HepG2 (cell line): ENCODE data around the gene SUSD2. TPM values are rescaled to one million over a fixed set of nuclear protein-coding genes. Genes with fewer than 3 reads are reported as not detected.

ENCODE experiments used
- ATAC-seq: fragments of 200-7000 bp; cut with Tn5 transposase; 3 replicates; pipeline ENCODE4 v1.9.1; 2020; ENCODE audit warnings: mild to moderate bottlenecking, moderate library complexity
- BruUV-seq: library from RNA; stranded (reverse); fragments of 400-500 nt; replicated peaks from 2 replicates; lab custom pipeline; 2021; lab: Mats Ljungman, UMichigan
- CTCF ChIA-PET: fragments of 300-600 bp; formaldehyde crosslinking; extraction: SDS; loops from one replicate; lab custom pipeline; 2021; ENCODE audit warnings: low total read pairs, inconsistent platforms, low intra/inter-chr PET ratio; lab: Yijun Ruan, JAX
- POLR2A ChIA-PET: fragments of 350-600 bp; sonication (Branson Sonifier 250); formaldehyde crosslinking; loops from one replicate; lab custom pipeline; 2020; ENCODE audit warnings: antibody characterized with exemption, inconsistent platforms; lab: Yijun Ruan, JAX
- DNase-seq: peaks from one replicate; pipeline ENCODE4 v3.0.0-alpha.2; 2015; ENCODE audit warnings: low spot score
- FAIRE-seq: peaks from 3 replicates; lab custom pipeline; 2011; peaks lifted over from hg19 to GRCh38; lab: Jason Lieb, UNC
- H2AFZ ChIP-seq: one replicate; pipeline ENCODE4 v1.6.1; 2011; ENCODE audit warnings: low read length, inconsistent platforms
- H3K27ac ChIP-seq: fragments of 300-600 bp; 3 replicates; pipeline ENCODE4 v1.8.0; 2011; ENCODE audit warnings: mixed run types, mild to moderate bottlenecking, mixed read lengths, low read length, inconsistent platforms; ENCODE audit not compliant: insufficient read depth; ENCODE audit errors: extremely low read length
- H3K27me3 ChIP-seq, 2 experiments: fragments of 200-600 bp in 1 of 2; 2 replicates in 1 of 2; 3 replicates in 1 of 2; pipeline versions ENCODE4 v1.6.0 to v1.8.0; 2011; ENCODE audit warnings: low read length in 2 of 2, mild to moderate bottlenecking in 2 of 2, moderate library complexity in 2 of 2, inconsistent platforms in 1 of 2; ENCODE audit not compliant: insufficient read depth in 2 of 2, control insufficient read depth in 1 of 2
- H3K36me3 ChIP-seq, 2 experiments: fragments of 200-600 bp in 1 of 2; replicated peaks in 1 of 2; 2 replicates in 1 of 2; 3 replicates in 1 of 2; pipeline versions ENCODE4 v1.5.1 to v1.8.0; 2011; ENCODE audit warnings: low read length in 2 of 2, inconsistent platforms in 1 of 2; ENCODE audit not compliant: insufficient read depth in 2 of 2, control insufficient read depth in 1 of 2
- H3K4me1 ChIP-seq: 2 replicates; pipeline ENCODE4 v1.5.1; 2012; ENCODE audit warnings: low read length, inconsistent platforms; ENCODE audit not compliant: insufficient read depth
- H3K4me2 ChIP-seq: 2 replicates; pipeline ENCODE4 v1.6.0; 2011; ENCODE audit warnings: low read depth, low read length, inconsistent platforms
- H3K4me3 ChIP-seq, 3 experiments: fragments of 200-600 bp in 1 of 3; sonication (generic), shearing (Covaris generic) in 1 of 3; replicated peaks in 1 of 3; 2 replicates each; pipeline ENCODE4 v1.5.1; 2011 to 2016; ENCODE audit warnings: low read length in 3 of 3, inconsistent platforms in 2 of 3, low read depth in 2 of 3, mild to moderate bottlenecking in 2 of 3, control low read depth in 1 of 3, mixed read lengths in 1 of 3; ENCODE audit not compliant: insufficient read depth in 1 of 3
- H3K79me2 ChIP-seq: one replicate; pipeline ENCODE4 v1.6.1; 2011; ENCODE audit warnings: low read length, inconsistent platforms; ENCODE audit not compliant: insufficient read depth
- H3K9ac ChIP-seq: 2 replicates; pipeline ENCODE4 v1.6.0; 2011; ENCODE audit warnings: mild to moderate bottlenecking, low read depth, low read length, inconsistent platforms; ENCODE audit not compliant: insufficient read depth
- H3K9me3 ChIP-seq: 2 replicates; pipeline ENCODE4 v1.5.1; 2012; ENCODE audit warnings: mild to moderate bottlenecking, low read length
- H4K20me1 ChIP-seq: 2 replicates; pipeline ENCODE4 v1.6.0; 2011; ENCODE audit warnings: inconsistent platforms, mild to moderate bottlenecking, low read length, moderate library complexity; ENCODE audit not compliant: insufficient read depth
- CAMTA2 ChIP-seq: sonication (generic); formaldehyde crosslinking; IDR thresholded peaks from 2 replicates; pipeline ENCODE4 v1.4.0; 2020; ENCODE audit warnings: mild to moderate bottlenecking, missing genetic modification reagents, borderline replicate concordance
- CREB3 ChIP-seq: sonication (generic); formaldehyde crosslinking; IDR thresholded peaks from 2 replicates; pipeline ENCODE4 v1.5.0; 2020; ENCODE audit warnings: missing genetic modification reagents
- DPF2 ChIP-seq: sonication (generic); formaldehyde crosslinking; IDR thresholded peaks from 2 replicates; pipeline ENCODE4 v1.4.0; 2020; ENCODE audit warnings: mild to moderate bottlenecking, low read depth, missing genetic modification reagents, borderline replicate concordance
- IRF9 ChIP-seq: sonication (generic); formaldehyde crosslinking; IDR thresholded peaks from 2 replicates; pipeline ENCODE4 v1.8.0; 2022; ENCODE audit warnings: missing genetic modification reagents, mild to moderate bottlenecking, borderline replicate concordance
- KDM5B ChIP-seq: sonication (generic); formaldehyde crosslinking; IDR thresholded peaks from 2 replicates; pipeline ENCODE4 v1.4.0; 2020; ENCODE audit warnings: missing genetic modification reagents, mild to moderate bottlenecking, borderline replicate concordance
- KLF11 ChIP-seq: IDR thresholded peaks from 2 replicates; pipeline ENCODE4 v1.6.1; 2016; ENCODE audit warnings: missing compliant biosample characterization
- NONO ChIP-seq, 2 experiments: fragments of 450-650 bp in 1 of 2; sonication (generic) in 1 of 2; formaldehyde crosslinking in 1 of 2; IDR thresholded peaks in 1 of 2; conservative IDR thresholded peaks in 1 of 2; 2 replicates each; pipeline versions ENCODE4 v1.6.1 to v1.8.0; 2017 to 2022; ENCODE audit warnings: mild to moderate bottlenecking in 1 of 2, missing genetic modification reagents in 1 of 2, moderate library complexity in 1 of 2
- PAXIP1 ChIP-seq: sonication (generic); formaldehyde crosslinking; conservative IDR thresholded peaks from 2 replicates; pipeline ENCODE4 v1.4.0; 2020; ENCODE audit warnings: mild to moderate bottlenecking, missing genetic modification reagents, moderate library complexity
- RXRB ChIP-seq: IDR thresholded peaks from 2 replicates; pipeline ENCODE4 v1.6.1; 2016; ENCODE audit warnings: borderline replicate concordance, missing genetic modification reagents, missing compliant biosample characterization
- SKI ChIP-seq: fragments of 450-650 bp; IDR thresholded peaks from one replicate; pipeline ENCODE4 v1.6.1; 2018; ENCODE audit warnings: mild to moderate bottlenecking; ENCODE audit not compliant: partially characterized antibody
- TFDP1 ChIP-seq: IDR thresholded peaks from 2 replicates; pipeline ENCODE4 v1.6.1; 2016; ENCODE audit warnings: missing compliant biosample characterization, missing genetic modification reagents, borderline replicate concordance
- ZNF333 ChIP-seq: sonication (generic); formaldehyde crosslinking; IDR thresholded peaks from 2 replicates; pipeline ENCODE4 v1.4.0; 2020; ENCODE audit warnings: mild to moderate bottlenecking, missing genetic modification reagents, borderline replicate concordance
- ZNF556 ChIP-seq: sonication (generic); formaldehyde crosslinking; IDR thresholded peaks from 2 replicates; pipeline ENCODE4 v1.4.0; 2020; ENCODE audit warnings: mild to moderate bottlenecking, missing genetic modification reagents, borderline replicate concordance
- ZNF567 ChIP-seq: sonication (generic); formaldehyde crosslinking; IDR thresholded peaks from 2 replicates; pipeline ENCODE4 v1.8.1; 2023; ENCODE audit warnings: mild to moderate bottlenecking, missing genetic modification reagents, borderline replicate concordance
- ZNF746 ChIP-seq: sonication (generic); formaldehyde crosslinking; IDR thresholded peaks from 2 replicates; pipeline ENCODE4 v1.8.0; 2022; ENCODE audit warnings: mild to moderate bottlenecking, missing genetic modification reagents
- ZNF777 ChIP-seq: sonication (generic); formaldehyde crosslinking; IDR thresholded peaks from 2 replicates; pipeline ENCODE4 v1.4.0; 2020; ENCODE audit warnings: missing genetic modification reagents
- ZNF788 ChIP-seq: sonication (generic); formaldehyde crosslinking; IDR thresholded peaks from 2 replicates; pipeline ENCODE4 v1.5.0; 2020; ENCODE audit warnings: mild to moderate bottlenecking, missing genetic modification reagents, borderline replicate concordance
- ZSCAN29 ChIP-seq: sonication (generic); formaldehyde crosslinking; conservative IDR thresholded peaks from 2 replicates; pipeline ENCODE4 v1.4.0; 2020; ENCODE audit warnings: mild to moderate bottlenecking, missing genetic modification reagents
- WGBS: methylation state at CpG from one replicate; pipeline ENCODE4 v1.1.6; 2017; ENCODE audit warnings: low lambda C conversion rate; 5-methylcytosine and 5-hydroxymethylcytosine counted together
- in situ Hi-C: cut with HindIII; loops from 2 replicates; pipeline ENCODE4 v1.10.0; 2017; ENCODE audit warnings: low pct_unique_long_range_greater_than_20kb; ENCODE audit not compliant: extremely low pct_ligation_motif_present
- intact Hi-C: fragments of 100-400 bp; cut with micrococcal nuclease; formaldehyde crosslinking; loops from one replicate; pipeline ENCODE4 v1.10.0; 2022; ENCODE audit not compliant: unreplicated experiment
- polyA plus RNA-seq, 8 experiments: library from polyadenylated mRNA; depleted of rRNA in 3 of 8; stranded (reverse) in 7 of 8; unstranded in 1 of 8; fragments of >200 nt; fragmentation: Illumina TruSeq in 4 of 8; extraction: Trizol in 4 of 8; gene quantifications; 2 replicates each; pipeline versions ENCODE4 v1.2.1 to v1.2.3, GENCODE V29; 2011 to 2016; ENCODE audit warnings: low read depth in 4 of 8, missing spikeins in 1 of 8, mixed read lengths in 1 of 8; ENCODE audit not compliant: insufficient read depth in 1 of 8
- total RNA-seq, 5 experiments: library from RNA; depleted of rRNA; stranded (reverse); fragments of >200 nt; fragmentation: Illumina TruSeq; extraction: Trizol; gene quantifications; 2 replicates each; pipeline ENCODE4 v1.2.3, GENCODE V29; 2016; ENCODE audit warnings: low read depth in 1 of 5

The SUSD2 gene
- total and polyA plus RNA-seq, 2 of the 13 experiments (the other 11 are each of a cell fraction or from before 2014, with no cell fraction given), result 2.1 to 11.0 TPM

- in situ Hi-C loops (no loop called here), intact Hi-C loops (loop anchor here (10.0 kb wide), 1 partner anchor 46 kb away; no protein-coding TSS in a partner anchor)
- no peaks in the 10 kb centered on the region for H3K9me3 ChIP-seq
- no peak overlapping the region for H3K9ac ChIP-seq
- BruUV-seq, result no TSS peak
- no peak overlapping the region for H3K27ac ChIP-seq
- WGBS, result 79% methylated on average over 3 of the region's 3 CpGs
- no peak overlapping the region for H2AFZ ChIP-seq
- no peak for TF ChIP-seq ZNF777
- no peak for TF ChIP-seq CREB3 (CRISPR knock-in tag)
- TF ChIP-seq TFDP1 (CRISPR knock-in tag), result no peak
- no peak for TF ChIP-seq DPF2 (CRISPR knock-in tag)
- TF ChIP-seq CAMTA2 (CRISPR knock-in tag), result no peak
- no peak for TF ChIP-seq NONO (IDR thresholded peaks at IDR 0.05)
- no peak for TF ChIP-seq NONO (CRISPR knock-in tag; conservative IDR thresholded peaks at IDR 0.05)
- TF ChIP-seq ZNF746 (CRISPR knock-in tag), result no peak
- TF ChIP-seq RXRB (CRISPR knock-in tag), result no peak
- TF ChIP-seq ZNF567 (CRISPR knock-in tag), result no peak
- TF ChIP-seq ZNF556 (CRISPR knock-in tag), result no peak
- TF ChIP-seq ZNF333 (CRISPR knock-in tag), result no peak
- no peak for TF ChIP-seq KDM5B (CRISPR knock-in tag)
- TF ChIP-seq ZSCAN29 (CRISPR knock-in tag), result no peak
- TF ChIP-seq IRF9 (CRISPR knock-in tag), result no peak
- TF ChIP-seq ZNF788 (CRISPR knock-in tag), result no peak
- TF ChIP-seq PAXIP1, result no peak
- no peak for TF ChIP-seq SKI
- no peak for TF ChIP-seq KLF11 (CRISPR knock-in tag)
- no peak overlapping the region for H3K4me2 ChIP-seq
- DNase-seq (no peak), ATAC-seq (no peak), FAIRE-seq (no peak)
- peaks cover 8% of the 10 kb centered on the region for H3K4me1 ChIP-seq
- H3K79me2 ChIP-seq, result no peaks in the 10 kb centered on the region
- CTCF ChIA-PET, result no interaction called here
- no peaks in the 10 kb centered on the region for H3K27me3 ChIP-seq
- POLR2A ChIA-PET, result interaction anchor here (1.1 kb wide), 1 partner anchor 41 kb away, joined by 3 read pairs; the partner anchor contains the start of gene SUSD2
- no peak overlapping the region for H3K4me3 ChIP-seq
- H4K20me1 ChIP-seq, result peaks cover 3% of the 10 kb centered on the region; the same call in 1 of the 2 replicates
- peaks cover 33 to 80% of the 10 kb centered on the region in 2 experiments for H3K36me3 ChIP-seq
These were observed 40.9 kb upstream of the SUSD2 start for GRCh38 chr22:24140357-24140756.
